Activated gamma-delta T cell treated with Interleukin-2 at 50 U/mL for 16 hours (primary cell): ENCODE measurements around the gene RAN.
"Not testable (repeated sequence)": the region's sequence is repeated elsewhere in the genome, so short reads cannot be mapped to it uniquely, and the experiment has no call there.

Source experiments
- DNase-seq: peaks from one replicate; pipeline ENCODE4 v3.0.0-alpha.2; 2020

Gene RAN

GRCh38 chr12:130871286-130872178, at the start of gene RAN:
RAN (plus strand) TSS chr12:130872066; CDS start chr12:130872594, 528 bp downstream.
- DNase-seq = peak; percentile 89

- DNase-seq = no peak
Observed at GRCh38 chr12:130825771-130826150, 46.1 kb upstream of the RAN start.

GRCh38 chr12:130826151-130826801, 45.6 kb upstream of the RAN start:
- peak; percentile 68 for DNase-seq

GRCh38 chr12:130827432-130827831, 44.4 kb upstream of the RAN start:
- no peak for DNase-seq

GRCh38 chr12:130828895-130829294, 43.0 kb upstream of the RAN start:
- no peak for DNase-seq

GRCh38 chr12:130829391-130830245, 42.2 kb upstream of the RAN start:
- no peak for DNase-seq

- DNase-seq = no peak
Observed at GRCh38 chr12:130830246-130830551, 41.7 kb upstream of the RAN start.

- DNase-seq = no peak
Observed at GRCh38 chr12:130831246-130831645, 40.6 kb upstream of the RAN start.

GRCh38 chr12:130831876-130832405, 39.9 kb upstream of the RAN start:
- DNase-seq = no peak

GRCh38 chr12:130832561-130833209, 39.2 kb upstream of the RAN start:
- no peak for DNase-seq

- no peak for DNase-seq
Observed at GRCh38 chr12:130835011-130835410, 36.9 kb upstream of the RAN start.

- DNase-seq = no peak
Observed at GRCh38 chr12:130835436-130835835, 36.4 kb upstream of the RAN start.

GRCh38 chr12:130838284-130838950, 33.4 kb upstream of the RAN start:
- DNase-seq = peak; percentile 22

GRCh38 chr12:130838951-130839769, 32.7 kb upstream of the RAN start, which contains the start of gene STX2:
STX2 (minus strand) TSS chr12:130839250; CDS start chr12:130839099, 151 bp downstream.
- peak; percentile 87 for DNase-seq

- no peak for DNase-seq
Observed at GRCh38 chr12:130839770-130840404, 32.0 kb upstream of the RAN start.

- DNase-seq = no peak
Observed at GRCh38 chr12:130846369-130846768, 25.5 kb upstream of the RAN start.

- DNase-seq = no peak
Observed at GRCh38 chr12:130847112-130847511, 24.8 kb upstream of the RAN start.

- not testable (repeated sequence) for DNase-seq
Observed at GRCh38 chr12:130848105-130848504, 23.8 kb upstream of the RAN start.

GRCh38 chr12:130848785-130849305, 23.0 kb upstream of the RAN start:
- DNase-seq = not testable (repeated sequence)
